ENCODE measurements around the gene EPB41L4A. TPM values are rescaled to one million over a fixed set of nuclear protein-coding genes. Genes with fewer than 3 reads are reported as not detected.
"Not testable (repeated sequence)": the region's sequence is repeated elsewhere in the genome, so short reads cannot be mapped to it uniquely, and the experiment has no call there.

EPB41L4A gene
- polyA plus RNA-seq, 12 donors, result 5.0 to 16.5 (median 8.1) TPM; not detected in 1

DNA sequence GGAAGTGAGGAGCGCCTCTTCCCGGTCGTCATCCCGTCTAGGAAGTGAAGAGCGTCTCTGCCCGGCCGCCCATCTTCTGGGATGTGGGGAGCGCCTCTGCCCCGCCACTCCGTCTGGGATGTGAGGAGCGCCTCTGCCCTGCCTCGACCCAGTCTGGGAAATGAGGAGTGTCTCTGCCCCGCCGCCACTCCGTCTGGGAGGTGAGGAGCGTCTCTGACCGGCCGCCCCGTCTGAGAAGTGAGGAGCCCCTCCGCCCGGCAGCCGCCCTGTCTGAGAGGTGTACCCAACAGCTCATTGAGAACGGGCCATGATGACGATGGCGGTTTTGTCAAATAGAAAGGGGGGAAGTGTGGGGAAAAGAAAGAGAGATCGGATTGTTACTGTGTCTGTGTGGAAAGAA is 58.3 kb downstream of the EPB41L4A start:
- DNase-seq, result not testable (repeated sequence)

DNA sequence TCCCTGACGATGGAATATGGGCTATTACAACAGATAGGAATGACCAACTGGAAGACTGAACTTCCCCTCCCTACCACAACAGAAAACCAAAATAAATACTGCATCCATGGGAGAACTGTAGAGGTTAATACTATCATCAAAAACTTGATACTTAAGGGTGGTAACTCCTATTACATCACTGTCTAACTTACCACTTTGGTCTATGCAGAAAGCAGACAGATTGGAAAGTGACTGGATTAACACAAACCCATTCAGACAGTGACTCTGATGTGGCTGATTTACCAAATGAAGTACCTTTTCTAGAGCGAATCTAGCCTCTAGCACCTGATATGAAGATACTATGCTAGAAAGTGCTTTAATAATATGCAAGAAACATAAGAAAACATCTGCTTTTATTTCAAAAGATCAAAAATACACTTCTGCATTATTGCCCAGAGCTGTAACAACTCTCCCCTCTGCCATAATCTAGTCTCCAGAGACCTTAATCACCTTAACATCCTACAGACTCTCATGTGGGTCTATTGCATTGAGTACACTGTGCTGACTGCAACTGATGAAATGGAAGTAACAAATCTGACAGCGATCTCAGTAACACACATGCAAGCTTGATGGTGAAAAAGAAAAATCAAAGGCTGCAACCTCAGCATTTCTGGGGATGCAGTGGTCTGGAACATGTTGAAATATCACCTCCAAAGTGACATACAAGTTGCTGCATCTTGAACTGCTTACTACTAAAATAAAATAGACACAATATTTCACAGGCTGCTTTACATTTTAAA is 62.7 kb downstream of the EPB41L4A start:
- DNase-seq, result no peak

DNA sequence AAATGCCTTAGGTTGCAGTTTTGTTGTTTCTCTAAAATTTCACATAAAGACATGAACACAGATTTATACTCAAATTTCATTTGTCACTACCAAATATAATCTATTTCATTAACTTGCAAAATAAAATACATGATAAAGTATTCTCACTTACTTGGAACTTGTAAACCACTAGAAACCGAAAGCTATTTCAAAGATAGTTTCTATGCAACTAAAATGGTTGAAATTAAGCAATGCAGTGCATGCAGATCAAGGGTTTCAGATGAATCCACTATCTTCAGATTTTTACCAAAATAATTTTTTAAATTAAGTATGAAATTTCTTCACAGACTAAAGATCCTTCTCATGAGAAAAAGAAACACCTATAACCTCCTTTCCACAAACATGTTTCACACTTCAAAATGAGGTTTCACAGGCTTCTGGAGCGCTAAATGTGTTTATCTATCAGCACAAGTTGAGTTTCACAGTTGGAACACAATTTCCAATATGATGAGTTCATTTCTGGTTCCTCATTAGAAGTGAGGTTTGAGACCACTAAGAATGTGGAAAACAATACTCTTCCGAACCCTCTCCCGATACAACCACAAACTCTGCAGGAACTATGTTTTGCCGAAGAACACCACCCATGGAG is 63.9 kb downstream of the EPB41L4A start:
- no peak for DNase-seq

DNA sequence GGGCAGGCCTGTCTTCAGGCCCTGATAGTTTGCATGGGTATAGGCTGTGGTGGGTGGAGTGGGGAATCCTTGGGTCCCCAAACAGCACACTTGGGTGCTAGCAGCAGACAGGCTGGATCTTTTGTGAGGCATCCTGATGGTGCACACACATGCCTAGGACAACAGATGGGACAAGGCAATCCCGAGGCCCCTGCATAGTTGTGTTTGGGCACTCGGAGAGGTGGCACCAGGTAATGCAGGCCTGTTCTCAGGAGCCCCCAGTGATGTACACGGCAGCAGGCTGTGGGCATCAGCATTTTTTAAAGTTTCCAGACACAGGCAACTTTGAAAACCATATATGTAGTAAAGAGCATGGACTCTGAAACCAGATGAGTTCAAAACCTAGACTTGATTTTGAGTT is 65.4 kb downstream of the EPB41L4A start:
- no peak for DNase-seq

DNA sequence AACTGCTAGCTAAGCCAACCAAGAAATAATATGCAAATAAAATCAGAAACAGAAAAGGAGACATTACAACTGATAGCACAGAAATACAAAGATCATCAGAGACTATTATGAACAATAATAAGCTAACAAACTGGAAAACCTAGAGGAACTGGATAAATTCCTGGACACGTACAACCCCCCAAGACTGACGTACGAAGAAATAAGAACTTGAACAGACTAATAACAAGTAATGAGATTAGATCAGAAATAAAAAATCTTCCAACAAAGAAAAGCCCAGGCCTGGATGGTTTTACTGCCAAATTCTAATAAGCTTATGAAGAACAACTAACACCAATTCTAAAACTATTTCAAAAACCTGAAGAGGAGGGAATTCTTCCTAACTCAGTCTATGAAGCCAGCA is 67.9 kb downstream of the EPB41L4A start:
- no peak for DNase-seq

DNA sequence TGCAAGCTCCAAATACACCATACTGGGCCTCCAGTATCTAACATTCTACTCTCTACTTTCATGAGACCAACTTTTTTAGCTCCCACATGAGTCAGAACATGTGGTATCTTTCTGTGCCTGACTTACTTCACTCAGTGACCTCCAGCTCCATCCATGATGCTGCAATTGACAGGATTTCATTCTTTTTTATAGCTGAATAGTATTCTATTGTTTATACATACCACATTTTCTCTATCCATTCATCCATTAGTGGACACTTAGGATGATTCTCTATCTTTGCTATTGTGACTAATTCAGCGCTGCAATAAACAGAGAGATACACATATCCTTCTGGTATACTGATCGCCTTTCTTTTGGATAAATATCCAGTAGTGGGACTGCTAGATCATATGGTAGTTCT is 68.5 kb downstream of the EPB41L4A start:
- DNase-seq, result no peak

DNA sequence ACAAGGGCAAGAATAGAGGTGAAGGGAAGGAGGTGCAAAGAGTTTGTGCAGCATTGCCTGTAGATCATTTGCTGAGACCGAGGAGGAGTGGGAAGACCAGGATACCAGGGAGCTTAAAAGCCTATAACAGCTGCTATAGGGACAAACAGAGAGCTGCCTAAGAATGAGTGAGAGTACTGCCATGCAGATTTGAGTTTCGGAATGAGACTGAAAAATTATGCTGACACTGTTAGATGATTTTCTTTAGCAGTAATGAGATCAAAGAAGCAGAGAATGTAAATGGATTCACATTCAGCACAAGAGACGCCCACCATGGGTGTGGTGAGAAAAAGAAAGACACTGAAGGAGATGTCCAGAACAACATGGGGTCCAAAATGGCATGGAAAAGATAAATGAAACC is 69.7 kb downstream of the EPB41L4A start:
- DNase-seq, result no peak

DNA sequence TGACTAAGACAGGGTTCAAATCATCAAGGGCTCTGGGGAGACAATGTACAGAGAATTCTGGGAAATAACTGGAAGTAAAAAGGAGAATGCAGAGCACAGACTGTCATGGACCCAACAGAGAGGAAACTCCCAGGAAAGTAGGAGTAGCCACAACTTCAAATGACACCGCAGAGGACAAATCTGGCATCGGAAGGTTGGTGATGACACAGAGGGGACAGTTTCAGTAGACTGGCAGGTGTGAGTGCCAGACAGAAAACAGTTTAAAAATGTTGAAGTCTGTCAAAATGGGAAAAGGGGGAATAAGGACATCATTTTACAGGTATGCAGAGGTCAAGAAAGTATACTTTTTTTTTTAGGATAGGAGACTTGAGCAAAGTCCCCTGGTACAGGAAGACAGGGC is 70.2 kb downstream of the EPB41L4A start:
- DNase-seq, result no peak

DNA sequence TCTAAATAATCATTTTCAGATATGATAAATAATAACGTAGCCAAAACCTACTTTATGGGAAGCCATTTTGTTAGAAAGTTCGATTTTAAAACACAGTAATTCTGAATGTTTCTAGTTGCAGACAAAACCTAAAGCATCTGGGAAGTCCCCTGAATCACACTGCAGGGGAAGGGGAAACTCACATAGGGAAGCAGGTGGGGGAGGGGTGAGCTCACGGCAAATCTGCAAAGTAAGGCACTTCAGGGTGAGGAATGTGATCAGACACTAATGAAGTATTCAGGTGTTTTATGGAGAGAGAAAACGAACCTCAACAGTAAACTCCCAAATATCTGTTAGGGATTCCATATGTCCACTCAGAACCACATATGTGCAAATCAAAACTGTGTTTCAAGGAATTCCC is 70.7 kb downstream of the EPB41L4A start:
- no peak for DNase-seq

DNA sequence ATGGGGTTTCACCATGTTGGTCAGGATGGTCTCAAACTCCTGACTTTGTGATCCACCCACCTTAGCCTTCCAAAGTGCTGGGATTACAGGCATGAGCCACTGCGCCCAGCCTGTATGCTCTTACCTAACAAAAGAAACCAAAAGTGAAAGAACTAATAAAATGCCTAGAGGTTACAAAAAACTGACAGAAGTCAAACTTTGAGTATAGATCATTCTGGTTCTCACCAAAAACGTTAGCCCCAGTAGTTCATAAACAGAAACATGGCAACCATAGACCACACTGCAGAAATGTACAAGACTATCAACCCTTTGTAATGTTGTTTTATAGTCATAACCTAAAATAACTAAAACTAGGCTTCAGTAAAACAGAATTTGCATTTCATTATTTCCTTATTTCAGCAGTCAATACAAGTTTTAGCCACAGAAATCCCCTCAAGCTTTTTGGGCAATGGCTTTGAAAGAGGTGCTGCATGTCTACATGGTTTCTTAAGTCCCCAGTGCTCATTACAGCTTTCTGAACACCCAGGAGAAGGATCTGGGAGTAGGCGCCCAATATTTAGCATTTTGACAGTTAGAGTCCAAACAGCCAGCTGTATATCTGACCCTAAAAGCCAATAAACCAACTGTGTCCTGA is 72.5 kb downstream of the EPB41L4A start:
- no peak for DNase-seq

DNA sequence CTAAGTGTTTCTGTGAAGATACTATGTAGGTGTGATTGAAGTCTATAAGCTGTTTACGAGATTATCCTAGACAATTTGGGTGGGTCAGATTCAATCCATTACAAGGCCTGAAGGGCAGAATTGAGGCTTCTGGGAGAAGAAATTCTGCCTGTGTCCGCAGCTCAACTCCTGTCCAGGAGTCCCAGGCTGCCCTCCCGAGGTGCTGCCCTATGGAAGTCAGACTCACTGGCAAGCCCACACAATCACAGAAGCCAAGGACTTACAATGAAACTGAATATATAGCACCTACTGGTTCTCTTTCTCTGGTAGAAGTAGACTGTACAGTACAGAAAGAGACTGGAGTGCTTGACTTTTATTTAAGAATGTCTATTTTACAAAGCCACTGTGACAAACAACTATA is 74.5 kb downstream of the EPB41L4A start:
- no peak for DNase-seq

DNA sequence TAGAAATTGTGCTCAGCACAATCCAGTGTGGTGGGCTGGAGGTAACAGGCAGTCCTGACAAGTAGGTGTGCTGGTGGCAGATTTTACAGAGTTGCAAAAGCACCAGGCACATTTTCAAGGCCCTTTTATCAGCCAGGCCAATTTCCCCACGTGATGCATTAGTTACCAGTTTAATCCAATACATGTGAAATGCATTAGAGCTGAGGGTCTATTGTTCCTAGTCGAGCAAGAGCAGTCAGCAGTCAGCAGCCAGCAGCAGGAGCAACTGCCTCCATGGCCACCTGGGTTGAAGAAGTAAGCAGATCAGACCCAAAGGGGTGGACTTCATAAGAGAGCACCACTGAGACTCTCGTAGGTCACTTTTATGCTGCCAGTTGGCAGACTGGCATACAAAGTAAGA is 76.7 kb downstream of the EPB41L4A start:
- no peak for DNase-seq

DNA sequence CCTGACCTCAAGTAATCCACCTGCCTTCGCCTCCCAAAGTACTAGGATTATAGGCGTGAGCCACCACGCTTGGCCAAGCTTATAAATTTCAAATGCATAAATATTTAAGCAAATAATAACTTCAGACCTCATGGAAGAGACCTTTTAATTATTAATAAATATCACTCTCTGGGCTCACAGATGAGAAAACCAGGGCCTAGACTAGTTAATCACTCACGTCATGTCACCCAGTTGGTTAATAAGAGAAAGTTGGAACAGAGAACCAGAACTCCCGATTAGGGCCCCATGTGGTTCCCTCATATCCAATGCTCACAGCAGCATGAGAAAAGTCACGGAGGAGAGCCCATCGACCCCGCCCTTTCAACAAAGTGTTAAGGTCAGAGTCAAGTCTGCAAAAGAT is 79.3 kb downstream of the EPB41L4A start:
- DNase-seq, result no peak

DNA sequence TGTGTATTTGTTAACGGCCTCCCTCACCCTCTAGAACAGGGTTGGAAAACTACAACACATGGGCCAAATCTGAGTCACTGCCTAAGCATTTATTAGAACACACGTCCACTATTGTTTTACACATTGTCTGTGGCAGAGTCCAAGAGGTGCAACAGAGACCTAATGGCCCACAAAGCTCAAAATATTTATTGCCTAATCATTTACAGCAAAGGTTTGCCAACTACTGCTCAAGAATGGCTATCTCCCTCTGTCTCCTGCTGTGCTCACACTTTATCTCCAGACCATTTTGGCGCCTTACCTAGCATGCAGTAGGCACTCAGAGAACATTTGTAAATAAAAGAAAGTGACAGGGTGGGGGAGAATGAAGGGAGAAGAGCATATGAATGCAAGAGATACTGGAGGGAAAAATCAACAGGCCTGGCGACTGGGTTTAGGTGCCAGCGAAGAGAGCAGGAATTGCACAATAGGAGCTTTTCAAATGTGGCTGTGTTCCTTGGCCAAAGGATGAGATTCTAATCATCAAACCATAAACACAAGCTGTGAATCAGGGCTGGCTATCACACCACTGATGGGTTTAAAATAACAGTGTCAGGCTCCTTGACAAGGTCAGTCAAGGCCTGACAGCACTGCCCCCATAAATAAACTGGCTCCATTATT is 80.3 kb downstream of the EPB41L4A start:
- DNase-seq, result no peak

DNA sequence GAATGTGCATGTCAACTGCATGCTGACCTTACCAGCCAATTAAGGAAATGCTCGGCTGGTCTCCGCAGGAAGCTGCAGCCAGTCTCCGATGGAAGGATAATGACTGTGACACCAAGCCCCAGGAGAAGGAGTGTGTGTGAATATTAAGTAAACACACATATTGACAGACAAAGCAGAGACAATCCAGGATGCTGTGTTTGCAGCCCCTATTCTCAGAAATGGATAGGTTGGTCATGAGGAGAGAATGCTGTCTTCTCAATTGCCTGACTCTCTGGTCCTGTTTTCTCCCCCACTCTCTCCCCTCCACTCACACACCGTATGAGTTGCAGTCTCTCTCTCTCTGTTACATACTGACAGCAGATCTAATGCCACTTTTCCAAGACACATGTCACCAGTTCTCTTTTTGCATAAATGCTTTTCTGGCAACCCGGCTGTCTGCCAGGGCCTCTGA is 85.7 kb downstream of the EPB41L4A start:
- no peak for DNase-seq

DNA sequence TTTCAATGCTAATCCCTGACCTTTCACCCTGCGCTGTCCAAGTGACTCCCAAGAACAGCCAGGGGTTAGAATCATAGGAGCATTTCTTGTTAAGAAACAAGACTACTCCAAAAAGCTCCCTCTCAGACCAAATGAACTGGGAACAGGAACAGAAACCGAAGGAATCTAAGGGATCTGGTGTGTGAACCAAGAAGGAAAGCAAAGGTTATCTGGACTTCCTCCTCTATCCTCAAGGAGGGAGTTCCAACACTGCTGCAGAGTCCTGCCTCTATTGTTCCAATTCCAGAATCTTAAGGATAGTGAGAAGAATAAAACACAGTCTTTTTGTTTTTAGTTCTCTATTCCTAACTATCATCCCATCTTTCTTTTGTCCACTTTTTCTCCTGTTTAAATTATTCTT is 87.2 kb downstream of the EPB41L4A start:
- DNase-seq, result no peak

DNA sequence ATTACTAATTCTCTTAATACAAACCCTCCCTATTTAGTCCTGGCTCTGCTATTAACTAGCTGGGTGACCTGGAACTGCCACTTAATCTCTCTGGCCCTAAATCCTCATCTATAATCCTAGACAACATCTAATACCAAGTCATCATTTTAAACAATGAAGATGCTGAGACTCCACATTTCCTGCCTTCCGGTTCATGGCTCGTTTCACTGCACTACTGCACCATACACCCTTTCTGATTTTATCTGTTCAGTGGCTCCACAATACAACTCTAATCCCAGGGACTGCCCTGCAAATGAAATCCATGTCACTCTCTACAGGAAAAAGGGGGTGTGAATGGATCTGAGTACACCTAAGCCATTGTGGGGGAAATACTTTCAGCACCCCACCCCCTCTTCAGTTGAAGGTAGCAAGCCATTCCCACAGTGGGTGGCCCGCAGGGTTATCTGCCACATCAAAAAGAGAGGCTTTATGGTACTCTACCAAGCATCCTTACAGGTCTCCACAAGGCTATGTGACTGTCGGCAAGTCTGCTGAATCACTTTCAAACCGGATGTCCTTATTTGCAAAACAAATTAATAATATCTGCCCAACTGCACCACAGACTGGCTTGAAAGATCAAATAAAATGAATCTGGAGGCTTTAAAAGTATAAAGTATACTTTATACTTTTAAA is 89.5 kb downstream of the EPB41L4A start:
- DNase-seq, result no peak

DNA sequence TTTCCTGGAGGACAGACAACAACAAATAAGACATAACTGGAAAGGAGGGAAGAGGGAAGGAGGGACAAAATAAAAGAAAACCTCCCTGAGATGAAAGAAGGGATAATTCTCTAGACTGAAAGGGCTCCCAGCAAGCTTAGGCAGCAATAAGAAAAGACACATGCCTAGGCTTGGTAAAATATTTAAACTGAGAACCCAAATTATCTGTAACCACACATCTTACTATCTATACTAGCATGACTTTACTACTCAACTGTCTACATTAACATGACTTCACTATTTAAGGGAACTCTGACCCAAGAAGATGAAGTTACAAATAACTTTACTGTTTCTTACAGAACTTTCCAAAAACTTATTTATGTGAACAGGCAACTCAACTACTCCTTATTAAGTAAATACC is 95.9 kb downstream of the EPB41L4A start:
- no peak for DNase-seq

DNA sequence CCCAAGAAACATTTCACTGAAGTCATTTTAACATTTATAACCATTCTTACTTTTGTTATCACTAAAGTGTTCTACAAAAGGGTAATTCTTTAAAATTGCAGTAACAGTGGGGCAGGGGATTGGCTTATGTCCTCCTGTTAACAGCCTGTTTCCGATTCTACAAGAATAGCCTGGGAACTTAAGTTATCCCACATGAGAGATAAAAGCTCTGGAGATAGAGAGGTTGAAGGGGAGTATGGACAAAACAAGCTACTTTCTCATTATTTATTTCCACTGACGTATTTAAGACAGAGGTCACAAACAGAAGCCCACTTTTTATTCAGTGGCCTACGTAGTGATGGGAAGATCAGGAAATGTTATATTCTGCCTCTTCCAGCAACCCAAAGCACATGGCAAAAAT is 98.7 kb downstream of the EPB41L4A start:
- no peak for DNase-seq

DNA sequence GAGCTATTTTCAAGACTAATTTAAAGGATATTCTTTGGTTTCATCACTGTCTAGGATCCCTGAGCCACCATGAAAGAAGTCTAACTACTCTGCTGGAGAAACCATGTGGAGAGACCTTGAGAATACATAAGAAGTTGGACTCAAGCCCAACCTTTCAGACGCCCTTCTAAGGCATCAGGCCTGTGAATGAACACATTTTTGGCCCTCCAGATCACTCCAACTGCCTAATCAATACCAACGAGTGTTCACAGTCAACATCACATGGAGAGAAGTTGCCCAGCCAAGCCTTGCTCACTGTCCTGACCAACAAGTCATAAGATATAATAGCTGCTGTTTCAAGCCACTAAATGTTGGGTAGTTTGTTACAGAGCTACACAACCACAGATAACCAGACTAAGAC is 100.7 kb downstream of the EPB41L4A start:
- no peak for DNase-seq

DNA sequence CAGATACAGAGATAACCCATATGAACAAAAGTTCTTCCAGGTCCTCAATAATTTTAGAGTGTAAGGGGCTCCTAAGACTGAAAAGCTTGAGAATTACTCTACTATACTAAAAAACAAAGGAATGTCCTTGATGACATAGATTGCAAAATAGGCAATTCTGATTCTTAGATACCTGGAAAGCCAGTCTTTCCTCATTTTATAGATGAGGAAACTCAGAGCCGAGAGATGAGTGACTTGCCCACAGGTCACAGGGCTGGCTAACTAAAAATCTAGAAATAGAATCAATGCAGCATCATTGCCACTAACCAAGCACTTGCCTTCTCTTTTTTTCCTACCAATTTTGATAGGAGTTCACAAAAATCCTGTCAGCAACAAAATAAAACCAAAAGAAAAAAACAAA is 101.2 kb downstream of the EPB41L4A start:
- DNase-seq, result no peak

DNA sequence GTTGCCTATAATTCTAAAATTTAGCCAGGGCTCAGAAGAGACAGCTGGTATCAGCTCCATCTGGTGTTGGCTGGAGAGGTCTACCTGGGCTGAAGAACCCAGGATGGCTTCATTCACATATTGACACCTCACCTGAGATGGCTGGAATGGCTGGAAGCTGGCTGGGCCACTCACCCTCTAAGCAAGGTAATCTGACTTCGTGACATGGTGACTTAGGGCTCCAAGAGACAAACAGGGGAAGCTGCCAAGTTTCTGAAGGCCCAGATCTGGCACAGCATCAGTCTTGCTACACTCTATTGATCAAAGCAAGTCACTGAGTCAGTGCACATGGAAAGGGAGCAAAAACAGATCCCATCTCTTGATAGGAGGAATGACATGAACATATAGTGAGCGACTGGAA is 102.3 kb downstream of the EPB41L4A start:
- DNase-seq, result no peak

All from muscle of arm (tissue), 12 donors.